DND-41 (cell line): ENCODE results near the gene MED17.

Experiments
- ATAC-seq: fragments of 200-7000 bp; cut with Tn5 transposase; 3 replicates; pipeline ENCODE4 v1.9.1; 2021; ENCODE audit warnings: low read depth; ENCODE audit not compliant: insufficient read depth
- DNase-seq: peaks from one replicate; pipeline ENCODE4 v3.0.0-alpha.2; 2020
- H2AFZ ChIP-seq: 2 replicates; pipeline ENCODE4 v1.6.0; 2012; ENCODE audit warnings: low read depth, low read length
- H3K27ac ChIP-seq: 2 replicates; pipeline ENCODE4 v1.5.1; 2012; ENCODE audit warnings: low read length, inconsistent platforms
- H3K27me3 ChIP-seq: fragments of 200-600 bp; sonication (generic); 2 replicates; pipeline ENCODE4 v1.6.0; 2012; ENCODE audit warnings: low read length, mild to moderate bottlenecking, inconsistent platforms; ENCODE audit not compliant: insufficient read depth, poor library complexity
- H3K36me3 ChIP-seq: 2 replicates; pipeline ENCODE4 v1.5.1; 2012; ENCODE audit warnings: low read length, inconsistent platforms; ENCODE audit not compliant: insufficient read depth
- H3K4me1 ChIP-seq: 2 replicates; pipeline ENCODE4 v1.5.1; 2012; ENCODE audit warnings: mild to moderate bottlenecking, low read length; ENCODE audit not compliant: insufficient read depth
- H3K4me2 ChIP-seq: 2 replicates; pipeline ENCODE4 v1.6.0; 2012; ENCODE audit warnings: mild to moderate bottlenecking, moderate library complexity, low read length, inconsistent platforms; ENCODE audit not compliant: insufficient read depth
- H3K4me3 ChIP-seq, 2 experiments: fragments of 200-600 bp in 1 of 2; shearing (Covaris generic) in 1 of 2; 2 replicates each; pipeline ENCODE4 v1.5.1; 2012 to 2016; ENCODE audit warnings: inconsistent platforms in 2 of 2, low read length in 2 of 2, mild to moderate bottlenecking in 2 of 2, low read depth in 1 of 2, moderate library complexity in 1 of 2
- H3K79me2 ChIP-seq: 2 replicates; pipeline ENCODE4 v1.6.0; 2012; ENCODE audit warnings: low read length, inconsistent platforms; ENCODE audit not compliant: insufficient read depth
- H3K9ac ChIP-seq: 2 replicates; pipeline ENCODE4 v1.6.0; 2012; ENCODE audit warnings: low read depth, mild to moderate bottlenecking, inconsistent platforms, low read length, moderate library complexity
- H3K9me3 ChIP-seq: 2 replicates; pipeline ENCODE4 v1.5.1; 2012; ENCODE audit warnings: low read length, moderate library complexity, mild to moderate bottlenecking, inconsistent platforms; ENCODE audit not compliant: insufficient read depth, severe bottlenecking
- H4K20me1 ChIP-seq: 2 replicates; pipeline ENCODE4 v1.6.0; 2012; ENCODE audit warnings: low read length; ENCODE audit not compliant: insufficient read depth
- EZH2 ChIP-seq: IDR thresholded peaks from 3 replicates; pipeline ENCODE4 v1.6.1; 2012; ENCODE audit warnings: borderline replicate concordance, low read depth, mild to moderate bottlenecking, moderate library complexity, low read length, inconsistent platforms; ENCODE audit not compliant: severe bottlenecking
- TF ChIP-seq, protein P1 (sequence below): IDR thresholded peaks from 2 replicates; pipeline ENCODE4 v1.5.1; 2012; ENCODE audit warnings: borderline replicate concordance, low read length, moderate library complexity, mild to moderate bottlenecking; ENCODE audit not compliant: poor library complexity, severe bottlenecking; ENCODE audit errors: extremely low read depth

The MED17 gene

DNA sequence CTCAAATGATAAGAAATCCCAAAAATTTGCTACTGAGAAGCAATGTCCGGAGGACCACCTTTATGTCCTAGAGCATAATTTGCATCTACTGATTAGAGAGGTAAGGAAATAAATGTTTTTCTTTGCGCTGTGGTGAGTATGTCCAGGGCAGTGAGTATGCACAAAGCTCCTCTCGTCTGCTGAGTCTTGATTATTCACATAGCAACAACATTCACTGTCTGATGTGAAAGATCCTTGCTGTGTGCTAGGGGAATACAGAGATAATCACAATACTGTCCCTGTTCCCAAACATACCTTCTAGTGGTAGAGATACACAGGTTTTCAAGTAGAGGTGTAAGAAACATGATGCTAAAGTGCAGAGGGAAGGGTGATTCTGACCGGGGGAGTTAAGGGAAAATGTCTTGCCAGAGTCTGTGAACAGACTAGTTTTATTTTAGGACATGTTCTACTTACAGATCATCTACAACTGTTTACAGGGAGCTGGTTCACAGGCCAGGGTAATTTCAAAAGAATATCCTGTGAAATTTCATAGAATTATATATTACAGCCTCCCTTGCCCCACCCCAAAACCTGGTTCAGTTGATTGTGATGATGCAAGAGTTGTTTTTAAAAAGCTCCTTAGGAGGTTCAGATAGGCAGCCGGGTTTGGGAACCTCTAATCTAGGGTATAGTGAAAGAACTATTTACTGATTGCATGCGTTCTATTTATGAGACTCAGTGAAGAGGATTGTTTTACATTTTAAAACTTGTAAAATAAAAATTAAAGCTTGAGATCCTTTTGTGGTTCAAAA is 12.6 kb downstream of the MED17 start:
- Histone ChIP-seq H3K36me3 (peaks cover 98% of the 10 kb centered on the region), H3K4me3 (no peak overlapping the region), H4K20me1 (no peaks in the 10 kb centered on the region; the same call in 1 of the 2 replicates), H2AFZ (no peak overlapping the region), H3K4me2 (no peak overlapping the region), H3K79me2 (peaks cover 35% of the 10 kb centered on the region), H3K27me3 (no peaks in the 10 kb centered on the region), H3K9me3 (no peaks in the 10 kb centered on the region), H3K9ac (no peak overlapping the region), H3K4me1 (no peaks in the 10 kb centered on the region), H3K27ac (no peak overlapping the region)
- TF ChIP-seq, protein P1, sequence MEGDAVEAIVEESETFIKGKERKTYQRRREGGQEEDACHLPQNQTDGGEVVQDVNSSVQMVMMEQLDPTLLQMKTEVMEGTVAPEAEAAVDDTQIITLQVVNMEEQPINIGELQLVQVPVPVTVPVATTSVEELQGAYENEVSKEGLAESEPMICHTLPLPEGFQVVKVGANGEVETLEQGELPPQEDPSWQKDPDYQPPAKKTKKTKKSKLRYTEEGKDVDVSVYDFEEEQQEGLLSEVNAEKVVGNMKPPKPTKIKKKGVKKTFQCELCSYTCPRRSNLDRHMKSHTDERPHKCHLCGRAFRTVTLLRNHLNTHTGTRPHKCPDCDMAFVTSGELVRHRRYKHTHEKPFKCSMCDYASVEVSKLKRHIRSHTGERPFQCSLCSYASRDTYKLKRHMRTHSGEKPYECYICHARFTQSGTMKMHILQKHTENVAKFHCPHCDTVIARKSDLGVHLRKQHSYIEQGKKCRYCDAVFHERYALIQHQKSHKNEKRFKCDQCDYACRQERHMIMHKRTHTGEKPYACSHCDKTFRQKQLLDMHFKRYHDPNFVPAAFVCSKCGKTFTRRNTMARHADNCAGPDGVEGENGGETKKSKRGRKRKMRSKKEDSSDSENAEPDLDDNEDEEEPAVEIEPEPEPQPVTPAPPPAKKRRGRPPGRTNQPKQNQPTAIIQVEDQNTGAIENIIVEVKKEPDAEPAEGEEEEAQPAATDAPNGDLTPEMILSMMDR: no peak
- no peak for TF ChIP-seq EZH2
- DNase-seq (no peak), ATAC-seq (no peak)

DNA sequence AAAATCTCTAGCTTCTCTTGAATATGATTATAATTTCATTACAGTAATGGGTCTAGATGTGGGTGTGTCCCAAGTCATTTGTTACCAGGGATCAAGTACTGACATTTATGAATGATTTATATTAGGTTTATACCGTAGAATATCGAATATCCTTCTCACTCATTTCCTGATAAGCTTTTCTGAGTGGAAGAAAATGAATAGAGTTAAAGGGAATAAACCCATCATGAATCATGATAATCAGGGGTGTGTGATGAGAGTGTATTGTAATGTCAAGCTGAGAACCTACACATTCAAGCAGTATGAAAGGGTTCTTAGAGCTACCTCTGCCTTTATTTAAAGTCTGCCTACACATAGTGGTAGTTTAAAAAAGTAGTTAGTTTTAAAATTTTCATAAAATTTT is 17.3 kb downstream of the MED17 start:
- H3K4me3 ChIP-seq: no peak overlapping the region
- no peak overlapping the region for H3K27ac ChIP-seq
- peaks cover 36% of the 10 kb centered on the region for H3K79me2 ChIP-seq
- no peak overlapping the region for H3K9ac ChIP-seq
- H3K4me1 ChIP-seq: no peaks in the 10 kb centered on the region
- H3K4me2 ChIP-seq: no peak overlapping the region
- ATAC-seq (no peak), DNase-seq (no peak)
- peaks cover 95% of the 10 kb centered on the region for H3K36me3 ChIP-seq
- TF ChIP-seq, protein P1: no peak
- TF ChIP-seq EZH2: no peak
- no peaks in the 10 kb centered on the region for H3K27me3 ChIP-seq
- no peaks in the 10 kb centered on the region for H3K9me3 ChIP-seq
- H4K20me1 ChIP-seq: peaks cover 2% of the 10 kb centered on the region; the same call in 1 of the 2 replicates
- H2AFZ ChIP-seq: no peak overlapping the region

DNA sequence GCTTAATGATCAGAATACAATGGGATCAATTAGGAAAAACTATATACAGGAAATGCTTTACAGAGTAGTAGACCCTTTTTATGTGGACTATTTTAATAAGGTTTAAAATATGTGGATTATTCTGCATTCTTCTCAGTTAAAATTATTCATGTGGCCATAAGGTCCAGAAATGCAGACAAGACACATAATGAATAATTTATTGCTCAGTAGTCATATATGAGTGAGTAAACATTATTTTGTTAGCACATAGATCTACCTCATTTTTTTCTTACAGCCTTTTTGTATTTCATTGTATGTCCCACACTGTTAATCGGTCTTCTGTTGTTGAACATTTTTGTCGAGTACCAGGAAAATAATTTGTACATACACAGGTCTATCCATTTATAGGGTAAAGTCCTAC is 20.8 kb downstream of the MED17 start:
- ATAC-seq: no peak
- Histone ChIP-seq H3K36me3 (peaks cover 94% of the 10 kb centered on the region), H3K9ac (no peak overlapping the region), H3K4me3 (no peak overlapping the region), H3K27ac (no peak overlapping the region), H3K4me1 (no peaks in the 10 kb centered on the region), H4K20me1 (peaks cover 11% of the 10 kb centered on the region), H3K9me3 (no peaks in the 10 kb centered on the region), H3K79me2 (peaks cover 28% of the 10 kb centered on the region), H3K27me3 (no peaks in the 10 kb centered on the region), H2AFZ (no peak overlapping the region), H3K4me2 (no peak overlapping the region)
- no peak for TF ChIP-seq EZH2
- TF ChIP-seq, protein P1: no peak
- no peak for DNase-seq
